HepG2 (cell line): ENCODE results near the gene POP7. TPM values are rescaled to one million over a fixed set of nuclear protein-coding genes. Genes with fewer than 3 reads are reported as not detected.
A peak's percentile ranks its signal among the peaks of the same experiment; 100 is the strongest.

Source experiments
- ATF7 ChIP-seq, 2 experiments: fragments of 450-650 bp in 1 of 2; sonication (generic) in 1 of 2; formaldehyde crosslinking in 1 of 2; IDR thresholded peaks; 2 replicates each; pipeline versions ENCODE4 v1.4.0 to v1.6.1; 2016 to 2020; ENCODE audit warnings: antibody characterized with exemption in 1 of 2, mild to moderate bottlenecking in 1 of 2, missing genetic modification reagents in 1 of 2
- CBX5 ChIP-seq: sonication (generic); formaldehyde crosslinking; IDR thresholded peaks from 2 replicates; pipeline ENCODE4 v1.4.0; 2020; ENCODE audit warnings: missing genetic modification reagents, borderline replicate concordance
- CCAR2 ChIP-seq: fragments of 200-400 bp; formaldehyde crosslinking; optimal IDR thresholded peaks from 2 replicates; pipeline ENCODE3; 2018; ENCODE audit warnings: low read depth, mild to moderate bottlenecking, low read length, moderate library complexity
- DRAP1 ChIP-seq: IDR thresholded peaks from 2 replicates; pipeline ENCODE4 v1.6.1; 2016; ENCODE audit warnings: missing genetic modification reagents, missing compliant biosample characterization
- ETV5 ChIP-seq: IDR thresholded peaks from 2 replicates; pipeline ENCODE4 v1.6.1; 2018; ENCODE audit warnings: missing biosample characterization, missing genetic modification reagents, inconsistent platforms, borderline replicate concordance
- KDM1A ChIP-seq: IDR thresholded peaks from 2 replicates; pipeline ENCODE4 v1.6.1; 2016; ENCODE audit warnings: missing compliant biosample characterization
- LCORL ChIP-seq, 2 experiments: fragments of 450-650 bp in 1 of 2; sonication (generic) in 1 of 2; formaldehyde crosslinking in 1 of 2; IDR thresholded peaks; 2 replicates each; pipeline versions ENCODE4 v1.5.0 to v1.6.1; 2017 to 2020; ENCODE audit warnings: antibody characterized with exemption in 1 of 2, missing genetic modification reagents in 1 of 2
- MEF2D ChIP-seq: sonication (generic); formaldehyde crosslinking; IDR thresholded peaks from 2 replicates; pipeline ENCODE4 v1.5.1; 2020; ENCODE audit warnings: mild to moderate bottlenecking, missing genetic modification reagents
- MTF2 ChIP-seq: sonication (generic); formaldehyde crosslinking; IDR thresholded peaks from 2 replicates; pipeline ENCODE4 v1.5.0; 2020; ENCODE audit warnings: missing genetic modification reagents, borderline replicate concordance
- NCOA1 ChIP-seq: sonication (generic); formaldehyde crosslinking; IDR thresholded peaks from 2 replicates; pipeline ENCODE4 v1.9.0; 2021; ENCODE audit warnings: missing genetic modification reagents
- POGZ ChIP-seq: sonication (generic); formaldehyde crosslinking; IDR thresholded peaks from 2 replicates; pipeline ENCODE4 v1.4.0; 2020; ENCODE audit warnings: mild to moderate bottlenecking, missing genetic modification reagents
- RFX3 ChIP-seq: IDR thresholded peaks from 2 replicates; pipeline ENCODE4 v1.6.1; 2016; ENCODE audit warnings: missing biosample characterization, missing genetic modification reagents
- SIN3A ChIP-seq: IDR thresholded peaks from 2 replicates; pipeline ENCODE4 v1.6.1; 2011; ENCODE audit warnings: low read depth, mild to moderate bottlenecking, control low read depth, low read length, borderline replicate concordance
- SP2 ChIP-seq: sonication (generic); formaldehyde crosslinking; IDR thresholded peaks from 2 replicates; pipeline ENCODE4 v1.5.1; 2020; ENCODE audit warnings: mild to moderate bottlenecking, missing genetic modification reagents
- SPEN ChIP-seq: sonication (generic); formaldehyde crosslinking; IDR thresholded peaks from 2 replicates; pipeline ENCODE4 v1.5.1; 2020; ENCODE audit warnings: low read depth, mild to moderate bottlenecking, missing genetic modification reagents
- TBX3 ChIP-seq: fragments of 450-650 bp; IDR thresholded peaks from 2 replicates; pipeline ENCODE4 v1.6.1; 2017; ENCODE audit warnings: antibody characterized with exemption, mild to moderate bottlenecking, inconsistent platforms, borderline replicate concordance
- TCF12 ChIP-seq, 2 experiments: fragments of 450-650 bp in 1 of 2; sonication (generic) in 1 of 2; formaldehyde crosslinking in 1 of 2; IDR thresholded peaks; 2 replicates each; pipeline versions ENCODE4 v1.6.1 to v1.8.0; 2017 to 2022; ENCODE audit warnings: antibody characterized with exemption in 1 of 2, mild to moderate bottlenecking in 1 of 2, missing genetic modification reagents in 1 of 2, moderate library complexity in 1 of 2
- THAP7 ChIP-seq: sonication (generic); formaldehyde crosslinking; IDR thresholded peaks from 2 replicates; pipeline ENCODE4 v1.8.1; 2023; ENCODE audit warnings: mild to moderate bottlenecking, missing genetic modification reagents
- TRAFD1 ChIP-seq: sonication (generic); formaldehyde crosslinking; IDR thresholded peaks from 2 replicates; pipeline ENCODE4 v1.5.1; 2020; ENCODE audit warnings: missing genetic modification reagents, mild to moderate bottlenecking, borderline replicate concordance
- ZBTB10 ChIP-seq: sonication (generic); formaldehyde crosslinking; IDR thresholded peaks from 2 replicates; pipeline ENCODE4 v1.4.0; 2020; ENCODE audit warnings: missing genetic modification reagents, borderline replicate concordance
- ZNF317 ChIP-seq: sonication (generic); formaldehyde crosslinking; IDR thresholded peaks from 2 replicates; pipeline ENCODE4 v1.5.0; 2020; ENCODE audit warnings: mild to moderate bottlenecking, missing genetic modification reagents
- ZNF451 ChIP-seq: sonication (generic); formaldehyde crosslinking; IDR thresholded peaks from 2 replicates; pipeline ENCODE4 v1.5.0; 2020; ENCODE audit warnings: mild to moderate bottlenecking, missing genetic modification reagents
- ZNF556 ChIP-seq: sonication (generic); formaldehyde crosslinking; IDR thresholded peaks from 2 replicates; pipeline ENCODE4 v1.4.0; 2020; ENCODE audit warnings: mild to moderate bottlenecking, missing genetic modification reagents, borderline replicate concordance
- ZNF558 ChIP-seq: sonication (generic); formaldehyde crosslinking; IDR thresholded peaks from 2 replicates; pipeline ENCODE4 v1.9.0; 2022; ENCODE audit warnings: mild to moderate bottlenecking, missing genetic modification reagents, borderline replicate concordance
- ZNF616 ChIP-seq: sonication (generic); formaldehyde crosslinking; IDR thresholded peaks from 2 replicates; pipeline ENCODE4 v1.5.0; 2020; ENCODE audit warnings: low read depth, mild to moderate bottlenecking, missing genetic modification reagents
- polyA plus RNA-seq, 8 experiments: library from polyadenylated mRNA; depleted of rRNA in 3 of 8; stranded (reverse) in 7 of 8; unstranded in 1 of 8; fragments of >200 nt; fragmentation: Illumina TruSeq in 4 of 8; extraction: Trizol in 4 of 8; gene quantifications; 2 replicates each; pipeline versions ENCODE4 v1.2.1 to v1.2.3, GENCODE V29; 2011 to 2016; ENCODE audit warnings: low read depth in 4 of 8, missing spikeins in 1 of 8, mixed read lengths in 1 of 8; ENCODE audit not compliant: insufficient read depth in 1 of 8
- total RNA-seq, 5 experiments: library from RNA; depleted of rRNA; stranded (reverse); fragments of >200 nt; fragmentation: Illumina TruSeq; extraction: Trizol; gene quantifications; 2 replicates each; pipeline ENCODE4 v1.2.3, GENCODE V29; 2016; ENCODE audit warnings: low read depth in 1 of 5

Gene POP7
- total and polyA plus RNA-seq, 2 of the 13 experiments (the other 11 are each of a cell fraction or from before 2014, with no cell fraction given): 63.9 to 91.1 TPM

- no peak; the same call in 1 of the 2 replicates for TF ChIP-seq ZNF616 (CRISPR knock-in tag)
- TF ChIP-seq CBX5: no peak
- TF ChIP-seq MTF2 (CRISPR knock-in tag): no peak
- no peak for TF ChIP-seq KDM1A (CRISPR knock-in tag)
- 0 out of 2 replicates have a peak, but pooled peaks have one; percentile 15 for TF ChIP-seq SIN3A
- TF ChIP-seq ZBTB10: no peak
- no peak for TF ChIP-seq POGZ (CRISPR knock-in tag)
- no peak for TF ChIP-seq MEF2D
- TF ChIP-seq DRAP1 (CRISPR knock-in tag): no peak
- TF ChIP-seq ZNF317: no peak
- TF ChIP-seq ATF7 (IDR thresholded peaks at IDR 0.05): no peak
- TF ChIP-seq ATF7 (CRISPR knock-in tag; IDR thresholded peaks at IDR 0.05): no peak
- no peak for TF ChIP-seq TCF12 (IDR thresholded peaks at IDR 0.05)
- TF ChIP-seq TCF12 (CRISPR knock-in tag; IDR thresholded peaks at IDR 0.05): no peak
- TF ChIP-seq ZNF556: no peak
- no peak for TF ChIP-seq RFX3 (CRISPR knock-in tag)
- TF ChIP-seq LCORL (IDR thresholded peaks at IDR 0.05): no peak
- no peak for TF ChIP-seq LCORL (CRISPR knock-in tag; IDR thresholded peaks at IDR 0.05)
- TF ChIP-seq ZNF451 (CRISPR knock-in tag): no peak
- no peak for TF ChIP-seq NCOA1
- no peak for TF ChIP-seq THAP7 (CRISPR knock-in tag)
- TF ChIP-seq ZNF558 (CRISPR knock-in tag): 0 out of 2 replicates have a peak, but pooled peaks have one; percentile 5
- no peak for TF ChIP-seq SP2 (CRISPR knock-in tag)
- TF ChIP-seq CCAR2: no peak
- peak; percentile 46; the same call in 1 of the 2 replicates for TF ChIP-seq SPEN (CRISPR knock-in tag)
- TF ChIP-seq TBX3: no peak
- no peak for TF ChIP-seq TRAFD1 (CRISPR knock-in tag)
- no peak for TF ChIP-seq ETV5 (CRISPR knock-in tag)
Observed at GRCh38 chr7:100694098-100694745, 11.7 kb upstream of the POP7 start, which contains the start of gene GIGYF1 (continued).
